Measurements from ENCODE around the gene WARS2.

Gene WARS2

DNA sequence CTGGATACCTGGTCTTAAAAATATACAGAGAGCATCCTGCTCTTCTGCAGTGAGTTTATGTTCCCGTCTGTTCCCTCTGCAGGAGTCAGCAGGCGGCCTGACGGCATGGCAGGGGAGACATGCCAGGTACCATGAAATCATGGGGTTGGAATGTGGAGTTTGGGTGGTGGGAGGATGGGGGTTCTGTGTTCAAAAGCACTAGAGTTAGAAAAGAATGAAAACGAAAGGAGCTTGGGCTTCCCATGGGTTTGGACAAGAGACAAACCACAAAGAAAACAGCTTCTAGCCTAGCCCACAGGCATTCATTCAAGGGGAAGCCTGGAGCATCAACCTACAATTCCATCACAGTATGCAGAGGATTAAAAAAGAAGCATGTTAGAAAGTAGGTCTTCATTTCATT lies 59.9 kb downstream of the WARS2 start:
- TF ChIP-seq GATA2 (IDR thresholded peaks at IDR 0.05; ENCODE audit: low read depth, low read length) = no peak
- no peak for TF ChIP-seq GATA3 (IDR thresholded peaks at IDR 0.05; ENCODE audit: low read depth, low read length)

DNA sequence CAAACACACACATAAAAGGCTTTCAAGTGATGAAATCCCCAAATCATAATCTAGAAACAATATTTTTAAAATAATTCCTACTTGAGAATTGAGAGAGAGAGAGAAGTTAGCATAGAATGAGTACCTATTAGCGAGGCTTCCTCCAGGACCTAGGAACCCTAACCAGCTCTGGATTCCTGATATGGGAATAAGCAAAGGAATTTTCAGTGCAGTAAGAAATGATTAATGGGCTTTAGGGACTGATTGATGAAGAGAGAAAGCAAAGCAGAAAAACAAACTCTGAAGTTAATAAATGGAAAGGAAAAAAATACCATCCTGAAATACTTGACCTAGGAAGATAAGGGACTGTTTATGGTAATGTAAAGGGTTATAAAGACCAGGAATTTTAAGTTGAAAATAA lies 60.6 kb downstream of the WARS2 start:
- TF ChIP-seq GATA3 (IDR thresholded peaks at IDR 0.05; ENCODE audit: low read depth, low read length) = no peak
- TF ChIP-seq GATA2 (IDR thresholded peaks at IDR 0.05; ENCODE audit: low read depth, low read length) = no peak

DNA sequence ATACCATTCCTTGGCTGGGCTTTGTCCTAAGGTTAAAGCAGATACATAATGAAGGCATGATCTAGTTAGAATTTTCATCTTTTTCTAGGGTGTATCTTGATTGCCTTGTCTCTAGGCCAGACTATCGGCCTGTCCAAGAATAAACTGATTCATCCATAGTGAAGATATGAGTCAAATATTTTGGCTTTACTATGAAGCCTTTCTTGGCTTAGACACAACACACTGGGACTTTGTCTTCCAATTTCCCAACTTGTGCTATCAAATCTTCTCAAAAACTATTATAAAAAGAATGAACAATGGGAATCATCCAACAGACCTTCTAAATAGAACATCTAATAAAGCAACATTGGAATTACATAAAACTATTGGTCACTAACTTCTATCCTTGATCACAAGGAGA lies 64.8 kb downstream of the WARS2 start:
- TF ChIP-seq GATA2 (IDR thresholded peaks at IDR 0.05; ENCODE audit: low read depth, low read length) = no peak
- TF ChIP-seq GATA3 (IDR thresholded peaks at IDR 0.05; ENCODE audit: low read depth, low read length) = no peak

GRCh38 chr1:119071321-119071720 lies 69.1 kb downstream of the WARS2 start:
- no peak for TF ChIP-seq GATA3 (IDR thresholded peaks at IDR 0.05; ENCODE audit: low read depth, low read length)
- TF ChIP-seq GATA2 (IDR thresholded peaks at IDR 0.05; ENCODE audit: low read depth, low read length) = no peak

GRCh38 chr1:119069682-119070081 lies 70.8 kb downstream of the WARS2 start:
- TF ChIP-seq GATA2 (IDR thresholded peaks at IDR 0.05; ENCODE audit: low read depth, low read length) (no peak), GATA3 (IDR thresholded peaks at IDR 0.05; ENCODE audit: low read depth, low read length) (no peak)

GRCh38 chr1:119068427-119068826 lies 72.0 kb downstream of the WARS2 start:
- TF ChIP-seq GATA2 (IDR thresholded peaks at IDR 0.05; ENCODE audit: low read depth, low read length) = peak; percentile 66
- TF ChIP-seq GATA3 (IDR thresholded peaks at IDR 0.05; ENCODE audit: low read depth, low read length) = no peak

DNA sequence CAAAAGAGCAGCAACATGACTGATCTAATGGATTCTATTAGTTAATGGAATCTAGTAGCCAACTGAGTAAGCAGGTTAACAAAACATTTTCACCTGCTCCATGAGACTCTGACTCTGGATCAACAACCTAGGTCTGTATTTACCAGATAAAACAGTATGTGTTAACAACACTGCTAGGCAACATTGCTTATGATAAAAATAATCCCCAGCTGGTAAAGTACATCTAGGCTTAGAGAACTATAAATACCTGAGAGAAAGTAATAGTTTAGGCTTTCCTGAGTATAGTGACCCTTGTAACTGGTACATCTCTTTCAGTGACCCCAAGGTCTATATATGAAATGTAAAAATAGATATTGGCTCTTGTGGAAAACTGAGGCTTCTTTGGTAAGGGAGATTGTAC lies 78.8 kb downstream of the WARS2 start:
- no peak for TF ChIP-seq GATA2 (IDR thresholded peaks at IDR 0.05; ENCODE audit: low read depth, low read length)
- no peak for TF ChIP-seq GATA3 (IDR thresholded peaks at IDR 0.05; ENCODE audit: low read depth, low read length)

- TF ChIP-seq GATA2 (IDR thresholded peaks at IDR 0.05; ENCODE audit: low read depth, low read length) = no peak
- no peak for TF ChIP-seq GATA3 (IDR thresholded peaks at IDR 0.05; ENCODE audit: low read depth, low read length)
Observed at GRCh38 chr1:119055568-119055967, 84.9 kb downstream of the WARS2 start.

DNA sequence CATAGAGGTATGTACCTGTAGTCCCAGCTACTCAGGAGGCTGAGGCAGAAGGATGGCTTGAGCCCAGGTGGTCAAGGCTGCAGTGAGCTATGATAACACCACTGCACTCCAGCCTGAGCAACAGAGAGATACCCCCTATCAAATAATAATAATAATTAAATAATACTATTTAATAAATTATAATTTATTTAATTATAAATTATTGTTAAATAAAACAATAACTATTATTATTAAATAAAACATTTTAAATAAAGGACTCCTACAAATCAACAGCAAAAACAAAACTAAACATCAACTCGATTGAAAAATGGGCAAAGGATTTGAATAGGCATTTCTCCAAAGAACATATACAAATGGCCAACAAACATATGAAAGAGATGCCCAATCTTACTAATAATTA lies 86.5 kb downstream of the WARS2 start:
- TF ChIP-seq GATA2 (IDR thresholded peaks at IDR 0.05; ENCODE audit: low read depth, low read length) = no peak
- TF ChIP-seq GATA3 (IDR thresholded peaks at IDR 0.05; ENCODE audit: low read depth, low read length) = no peak

DNA sequence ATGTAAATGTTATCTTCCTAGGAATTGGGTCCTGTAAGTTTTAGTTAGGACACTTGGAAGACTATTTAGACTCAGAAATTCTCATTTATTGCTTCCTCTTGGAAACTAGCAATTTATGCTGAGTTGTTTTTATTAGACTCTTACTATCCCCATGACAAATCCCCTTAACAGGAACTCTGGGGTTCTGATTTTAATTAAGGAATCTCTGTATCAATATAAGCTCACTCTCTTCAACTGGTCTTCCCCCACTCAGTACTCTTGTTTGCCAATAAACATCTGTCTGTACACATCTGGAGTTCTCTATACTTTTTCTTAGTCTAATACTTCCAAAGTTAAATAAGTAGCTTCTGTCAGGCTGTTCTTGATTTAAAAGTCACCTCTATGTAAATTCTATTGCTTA lies 88.2 kb downstream of the WARS2 start:
- TF ChIP-seq GATA2 (IDR thresholded peaks at IDR 0.05; ENCODE audit: low read depth, low read length) (no peak), GATA3 (IDR thresholded peaks at IDR 0.05; ENCODE audit: low read depth, low read length) (no peak)

DNA sequence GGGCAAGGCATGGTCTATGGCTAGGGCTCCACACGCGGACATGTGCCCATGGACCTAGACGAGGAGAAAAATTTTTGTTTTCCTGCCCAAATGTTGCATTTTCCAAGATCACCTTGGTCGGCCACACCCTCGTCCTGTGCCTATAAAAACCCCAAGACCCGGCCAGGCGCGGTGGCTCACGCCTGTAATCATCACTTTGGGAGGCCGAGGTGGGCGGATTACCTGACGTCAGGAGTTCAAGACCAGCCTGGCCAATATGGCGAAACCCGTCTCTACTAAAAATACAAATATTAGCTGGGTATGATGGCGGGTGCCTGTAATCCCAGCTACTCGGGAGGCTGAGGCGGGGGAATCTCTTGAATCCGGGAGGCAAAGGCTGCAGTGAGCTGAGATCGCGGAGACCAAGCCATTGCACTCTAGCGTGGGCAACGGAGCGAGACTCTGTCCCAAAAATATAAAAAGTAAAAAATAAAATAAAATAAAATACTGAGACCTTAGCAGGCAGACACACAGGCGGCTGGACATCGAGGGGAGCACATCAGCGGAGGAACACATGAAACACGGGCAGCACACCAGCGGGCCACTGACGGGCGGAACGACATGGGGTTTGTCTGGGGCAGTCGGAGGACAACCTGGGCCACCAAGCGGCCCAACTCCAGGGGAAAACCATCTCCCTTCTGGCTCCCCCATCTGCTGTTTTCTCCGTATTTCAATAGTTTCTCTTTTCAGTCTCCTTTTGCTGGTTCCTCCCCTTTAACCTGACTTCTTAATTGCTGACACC lies 91.6 kb downstream of the WARS2 start:
- TF ChIP-seq GATA3 (IDR thresholded peaks at IDR 0.05; ENCODE audit: low read depth, low read length) = no peak
- no peak for TF ChIP-seq GATA2 (IDR thresholded peaks at IDR 0.05; ENCODE audit: low read depth, low read length)

DNA sequence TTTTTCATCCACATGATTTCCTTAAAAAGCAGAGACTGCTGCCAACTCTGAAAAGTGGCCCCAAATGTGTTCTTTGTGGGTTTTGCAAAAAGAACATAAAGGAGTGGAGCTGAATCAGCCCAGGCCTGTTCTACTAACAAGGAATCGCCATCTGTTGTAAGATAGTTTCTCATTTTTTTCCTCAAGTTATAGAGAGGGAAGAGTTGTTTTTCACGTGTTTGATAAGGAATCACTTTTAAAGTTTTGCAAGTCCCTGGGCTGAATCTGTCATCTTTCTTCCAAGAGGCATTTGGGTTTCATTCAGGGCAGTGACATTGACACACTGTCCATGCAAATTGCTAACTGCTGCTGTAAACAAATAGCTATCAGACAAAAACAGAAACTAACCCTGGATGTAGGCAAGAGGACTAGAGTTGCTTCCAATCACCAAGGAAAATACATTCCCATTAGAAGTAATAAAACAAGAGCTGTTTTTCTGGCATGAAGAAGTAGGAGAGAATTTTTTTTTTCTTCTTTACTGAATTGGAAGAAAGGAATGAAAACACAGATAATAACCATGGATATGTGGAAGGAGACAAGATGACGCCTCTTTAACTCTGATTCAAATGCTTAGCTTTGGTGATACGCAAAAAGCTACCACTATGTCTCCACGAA lies 93.5 kb downstream of the WARS2 start:
- TF ChIP-seq GATA2 (IDR thresholded peaks at IDR 0.05; ENCODE audit: low read depth, low read length) = no peak
- no peak for TF ChIP-seq GATA3 (IDR thresholded peaks at IDR 0.05; ENCODE audit: low read depth, low read length)

DNA sequence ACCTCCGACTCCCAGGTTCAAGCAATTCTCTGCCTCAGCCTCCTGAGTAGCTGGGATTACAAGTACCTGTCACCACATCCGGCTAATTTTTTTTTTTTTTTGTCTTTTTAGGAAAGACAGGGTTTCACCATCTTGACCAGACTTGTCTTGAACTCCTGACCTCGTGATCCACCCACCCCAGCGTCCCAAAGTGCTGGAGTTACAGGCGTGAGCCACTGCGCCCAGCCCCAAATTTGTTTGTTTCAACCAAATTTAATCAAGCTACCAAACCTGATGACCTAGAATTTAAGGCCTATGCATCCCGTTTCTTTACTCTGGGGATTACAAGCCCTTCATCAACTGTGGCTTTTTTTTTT lies 94.0 kb downstream of the WARS2 start:
- TF ChIP-seq GATA3 (IDR thresholded peaks at IDR 0.05; ENCODE audit: low read depth, low read length) = no peak
- no peak for TF ChIP-seq GATA2 (IDR thresholded peaks at IDR 0.05; ENCODE audit: low read depth, low read length)

- TF ChIP-seq GATA2 (IDR thresholded peaks at IDR 0.05; ENCODE audit: low read depth, low read length) (no peak), GATA3 (IDR thresholded peaks at IDR 0.05; ENCODE audit: low read depth, low read length) (no peak)
Observed at GRCh38 chr1:119045096-119045746, 95.2 kb downstream of the WARS2 start.

DNA sequence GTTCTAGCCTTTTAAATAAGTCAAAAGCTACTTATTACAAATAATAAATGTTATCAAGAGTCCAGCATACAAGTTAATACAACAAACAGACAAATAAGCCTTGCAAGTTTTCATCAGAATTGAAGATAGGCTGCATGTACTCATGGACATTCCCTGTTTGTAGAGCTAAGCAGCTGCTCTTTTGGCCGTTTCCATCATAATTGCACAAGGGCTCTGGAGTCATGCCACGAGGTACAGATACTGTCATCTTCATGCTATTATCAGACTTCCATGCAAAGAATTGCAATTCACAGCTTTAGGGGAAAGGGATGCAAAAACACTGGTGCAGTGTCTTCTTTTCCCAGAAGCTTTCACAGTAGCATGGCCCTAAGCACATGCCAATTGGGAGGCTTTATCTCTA lies 99.5 kb downstream of the WARS2 start:
- TF ChIP-seq GATA2 (IDR thresholded peaks at IDR 0.05; ENCODE audit: low read depth, low read length) = no peak
- no peak for TF ChIP-seq GATA3 (IDR thresholded peaks at IDR 0.05; ENCODE audit: low read depth, low read length)

Data from SH-SY5Y (cell line).